Measurements from ENCODE around the gene SSR2. TPM values are rescaled to one million over a fixed set of nuclear protein-coding genes. Genes with fewer than 3 reads are reported as not detected.

SSR2 gene
- total RNA-seq, 1 donor from 2014 or later: 282 TPM

DNA sequence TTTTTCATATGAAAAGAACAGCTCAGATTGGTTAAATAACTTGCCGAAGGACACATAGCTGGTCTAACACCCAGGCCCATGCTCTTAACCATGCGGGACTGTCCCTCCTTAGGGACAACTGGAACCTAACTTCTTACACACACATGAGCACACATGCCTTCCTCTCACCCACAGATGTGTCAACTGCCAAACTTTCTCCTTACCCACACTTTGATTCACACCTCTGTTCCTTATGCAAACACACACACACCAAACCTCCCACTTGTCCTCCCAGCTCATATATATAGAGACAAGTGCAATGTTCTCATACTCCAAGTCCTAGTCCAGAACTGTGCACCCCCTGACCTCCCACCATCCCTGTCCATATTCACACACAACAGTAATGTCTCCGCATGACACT is 44.5 kb upstream of the SSR2 start:
- TF ChIP-seq, protein P1, sequence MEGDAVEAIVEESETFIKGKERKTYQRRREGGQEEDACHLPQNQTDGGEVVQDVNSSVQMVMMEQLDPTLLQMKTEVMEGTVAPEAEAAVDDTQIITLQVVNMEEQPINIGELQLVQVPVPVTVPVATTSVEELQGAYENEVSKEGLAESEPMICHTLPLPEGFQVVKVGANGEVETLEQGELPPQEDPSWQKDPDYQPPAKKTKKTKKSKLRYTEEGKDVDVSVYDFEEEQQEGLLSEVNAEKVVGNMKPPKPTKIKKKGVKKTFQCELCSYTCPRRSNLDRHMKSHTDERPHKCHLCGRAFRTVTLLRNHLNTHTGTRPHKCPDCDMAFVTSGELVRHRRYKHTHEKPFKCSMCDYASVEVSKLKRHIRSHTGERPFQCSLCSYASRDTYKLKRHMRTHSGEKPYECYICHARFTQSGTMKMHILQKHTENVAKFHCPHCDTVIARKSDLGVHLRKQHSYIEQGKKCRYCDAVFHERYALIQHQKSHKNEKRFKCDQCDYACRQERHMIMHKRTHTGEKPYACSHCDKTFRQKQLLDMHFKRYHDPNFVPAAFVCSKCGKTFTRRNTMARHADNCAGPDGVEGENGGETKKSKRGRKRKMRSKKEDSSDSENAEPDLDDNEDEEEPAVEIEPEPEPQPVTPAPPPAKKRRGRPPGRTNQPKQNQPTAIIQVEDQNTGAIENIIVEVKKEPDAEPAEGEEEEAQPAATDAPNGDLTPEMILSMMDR (IDR thresholded peaks at IDR 0.05; ENCODE audit: unreplicated experiment): no peak
- no peaks in the 10 kb centered on the region for H3K27me3 Mint-ChIP-seq (ENCODE audit: low read depth)

DNA sequence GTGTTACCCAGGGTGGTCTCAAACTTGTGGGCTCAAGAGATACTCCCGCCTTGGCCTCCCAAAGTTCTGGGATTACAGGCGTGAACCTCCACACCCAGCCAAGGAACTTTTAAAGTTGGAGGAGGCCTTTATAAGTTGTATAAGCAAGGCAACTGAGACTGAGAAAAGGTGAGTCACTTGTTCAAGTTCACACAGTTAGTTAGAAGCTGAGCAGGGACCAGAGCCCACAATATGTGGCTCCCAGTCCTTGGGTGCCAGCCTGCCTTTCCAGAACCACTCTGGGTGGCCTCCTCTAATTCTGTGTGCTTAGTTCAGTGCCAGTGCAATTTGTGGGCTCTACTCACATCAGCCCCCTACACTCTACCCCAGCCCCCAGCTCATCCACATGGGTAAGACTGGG is 43.9 kb upstream of the SSR2 start:
- no peaks in the 10 kb centered on the region for H3K9me3 Mint-ChIP-seq
- no peak for DNase-seq (ENCODE audit: low spot score in 2 of 2, unreplicated experiment in 2 of 2)
- TF ChIP-seq, protein P1 (IDR thresholded peaks at IDR 0.05; ENCODE audit: unreplicated experiment): no peak
- H3K4me1 Mint-ChIP-seq: peaks cover 17% of the 10 kb centered on the region
- H3K36me3 Mint-ChIP-seq: peaks cover 4% of the 10 kb centered on the region
- no peak overlapping the region for H3K4me3 Mint-ChIP-seq
- H3K27me3 Mint-ChIP-seq (ENCODE audit: low read depth): no peaks in the 10 kb centered on the region
- H3K27ac Mint-ChIP-seq: no peak overlapping the region

More for the DNA sequence above, 44.5 kb upstream of the SSR2 start:
- no peak for DNase-seq (ENCODE audit: low spot score in 2 of 2, unreplicated experiment in 2 of 2)
- Mint-ChIP-seq H3K27ac (no peak overlapping the region), H3K4me1 (peaks cover 18% of the 10 kb centered on the region), H3K36me3 (peaks cover 4% of the 10 kb centered on the region), H3K4me3 (no peak overlapping the region), H3K9me3 (no peaks in the 10 kb centered on the region)

DNA sequence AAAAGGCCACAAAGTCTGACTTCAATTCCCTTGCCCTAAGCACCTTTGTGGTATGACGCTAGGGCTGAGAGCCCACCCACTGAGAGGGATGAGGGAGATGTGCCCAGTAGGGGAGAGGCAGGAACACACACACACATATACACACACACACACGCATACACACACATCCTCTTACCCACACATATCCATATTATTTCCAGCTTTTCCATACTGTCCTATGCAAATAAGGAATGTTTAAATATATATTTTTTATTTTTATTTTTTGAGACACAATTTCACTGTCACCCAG is 43.2 kb upstream of the SSR2 start:
- no peak for DNase-seq (ENCODE audit: low spot score in 2 of 2, unreplicated experiment in 2 of 2)
- TF ChIP-seq, protein P1 (IDR thresholded peaks at IDR 0.05; ENCODE audit: unreplicated experiment): no peak
- Mint-ChIP-seq H3K27me3 (ENCODE audit: low read depth) (no peaks in the 10 kb centered on the region), H3K4me3 (no peak overlapping the region), H3K36me3 (peaks cover 4% of the 10 kb centered on the region), H3K27ac (no peak overlapping the region), H3K4me1 (peaks cover 17% of the 10 kb centered on the region), H3K9me3 (no peaks in the 10 kb centered on the region)

DNA sequence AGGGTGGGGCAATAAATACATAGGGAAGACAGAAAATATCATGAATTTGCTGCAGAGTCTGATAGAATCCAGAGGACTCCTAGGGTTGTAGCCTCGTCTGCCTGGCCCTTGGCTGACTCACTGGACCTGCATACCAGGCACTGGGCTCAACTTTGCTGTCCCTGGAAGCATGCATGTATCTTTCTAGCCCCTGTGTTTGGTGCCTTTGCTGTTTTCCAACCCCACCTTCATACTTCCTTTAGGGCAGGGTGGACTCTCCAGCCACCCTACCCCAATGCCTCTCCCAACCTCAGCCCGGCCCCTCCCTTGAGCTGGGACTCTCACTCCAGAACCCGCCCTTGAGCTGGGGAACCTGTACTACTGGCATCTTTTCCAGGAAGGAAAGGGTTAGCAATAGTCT is 41.4 kb upstream of the SSR2 start:
- peaks cover 1% of the 10 kb centered on the region for H3K36me3 Mint-ChIP-seq
- H3K4me3 Mint-ChIP-seq: peak overlapping the region; percentile 75
- TF ChIP-seq, protein P1 (IDR thresholded peaks at IDR 0.05; ENCODE audit: unreplicated experiment): no peak
- peak overlapping the region; percentile 94 for H3K27ac Mint-ChIP-seq
- no peaks in the 10 kb centered on the region for H3K27me3 Mint-ChIP-seq (ENCODE audit: low read depth)
- DNase-seq (ENCODE audit: low spot score in 2 of 2, unreplicated experiment in 2 of 2): no peak
- no peaks in the 10 kb centered on the region for H3K9me3 Mint-ChIP-seq
- H3K4me1 Mint-ChIP-seq: peaks cover 18% of the 10 kb centered on the region

DNA sequence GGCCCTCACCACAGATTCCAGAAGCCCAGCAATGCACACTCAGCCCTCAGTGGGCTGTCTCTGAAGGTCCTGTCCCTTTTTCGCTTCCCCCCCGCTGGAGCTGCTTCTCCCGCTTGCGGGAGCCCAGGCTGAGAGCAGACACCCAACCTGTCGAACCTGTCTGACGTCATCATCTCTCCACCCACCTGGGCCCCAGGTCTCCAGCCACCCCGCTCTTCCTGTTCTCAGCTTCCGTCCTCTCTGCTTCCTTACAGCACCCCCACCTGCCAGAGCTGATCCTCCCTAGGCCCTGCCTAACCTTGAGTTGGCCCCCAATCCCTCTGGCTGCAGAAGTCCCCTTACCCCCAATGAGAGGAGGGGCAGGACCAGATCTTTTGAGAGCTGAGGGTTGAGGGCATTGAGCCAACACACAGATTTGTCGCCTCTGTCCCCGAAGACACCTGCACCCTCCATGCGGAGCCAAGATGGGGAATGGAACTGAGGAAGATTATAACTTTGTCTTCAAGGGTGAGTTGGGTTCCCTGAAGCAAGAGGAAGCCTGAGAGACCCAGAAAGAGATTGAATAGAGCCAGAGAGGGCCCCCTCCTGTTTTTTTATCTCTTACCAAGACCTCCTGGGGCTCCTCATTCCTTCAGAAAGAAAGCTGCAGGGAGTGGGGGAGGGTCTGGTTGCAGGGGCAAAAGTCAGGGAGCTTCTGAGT is 40.3 kb upstream of the SSR2 start, which contains the start of gene RAB25:
Gene RAB25 (plus strand): TSS at position 224 of the 700 bp plus-strand sequence. CDS start 241 bp downstream, at position 465.
- H3K27ac Mint-ChIP-seq: peak within 1 kb of the TSS; percentile 94

More for the DNA sequence above, 40.3 kb upstream of the SSR2 start, which contains the start of gene RAB25:
- H3K36me3 Mint-ChIP-seq: no peaks in the 10 kb centered on the region
- no peaks in the 10 kb centered on the region for H3K9me3 Mint-ChIP-seq
- peaks cover 18% of the 10 kb centered on the region for H3K4me1 Mint-ChIP-seq
- no peaks in the 10 kb centered on the region for H3K27me3 Mint-ChIP-seq (ENCODE audit: low read depth)
- TF ChIP-seq, protein P1 (IDR thresholded peaks at IDR 0.05; ENCODE audit: unreplicated experiment): no peak
- H3K4me3 Mint-ChIP-seq: peak within 1 kb of the TSS; percentile 75
- peak in 1 of 2 experiments; percentile 70 for DNase-seq (ENCODE audit: low spot score in 2 of 2, unreplicated experiment in 2 of 2)

All from mesothelial cell of epicardium (in vitro differentiated cells).